Osteoblast (primary cell): Measurements from ENCODE around the gene RANBP10. TPM values are rescaled to one million over a fixed set of nuclear protein-coding genes. Genes with fewer than 3 reads are reported as not detected.

ENCODE experiments used
- DNase-seq: peaks from one replicate; pipeline ENCODE4 v3.0.0; 2011; ENCODE audit warnings: low spot score, mixed read lengths; ENCODE audit not compliant: insufficient read length; ENCODE audit errors: missing footprints
- H2AFZ ChIP-seq: 2 replicates; pipeline ENCODE4 v1.6.0; 2011; ENCODE audit warnings: mild to moderate bottlenecking, low read length
- H3K27ac ChIP-seq: 2 replicates; pipeline ENCODE4 v1.5.1; 2011; ENCODE audit warnings: mild to moderate bottlenecking, low read depth, low read length, moderate library complexity
- H3K27me3 ChIP-seq: 2 replicates; pipeline ENCODE4 v1.6.0; 2012; ENCODE audit warnings: mild to moderate bottlenecking, control low read depth, inconsistent platforms, low read length, moderate library complexity; ENCODE audit not compliant: insufficient read depth
- H3K36me3 ChIP-seq: 2 replicates; pipeline ENCODE4 v1.5.1; 2011; ENCODE audit warnings: mild to moderate bottlenecking, low read length, control low read depth, moderate library complexity; ENCODE audit not compliant: insufficient read depth
- H3K4me1 ChIP-seq: 2 replicates; pipeline ENCODE4 v1.5.1; 2011; ENCODE audit warnings: mild to moderate bottlenecking, low read length, control low read depth, moderate library complexity; ENCODE audit not compliant: insufficient read depth
- H3K4me2 ChIP-seq: 2 replicates; pipeline ENCODE4 v1.6.0; 2011; ENCODE audit warnings: mild to moderate bottlenecking, low read length; ENCODE audit not compliant: insufficient read depth
- H3K4me3 ChIP-seq: fragments of 200-600 bp; sonication (generic); 3 replicates; pipeline ENCODE4 v1.5.1; 2012; ENCODE audit warnings: mild to moderate bottlenecking, low read length, inconsistent platforms; ENCODE audit not compliant: insufficient read depth
- H3K79me2 ChIP-seq: 2 replicates; pipeline ENCODE4 v1.6.0; 2012; ENCODE audit warnings: mild to moderate bottlenecking, low read length, control low read depth, inconsistent platforms; ENCODE audit not compliant: insufficient read depth
- H3K9me3 ChIP-seq: 2 replicates; pipeline ENCODE4 v1.5.1; 2011; ENCODE audit warnings: low read depth, low read length, control low read depth
- H4K20me1 ChIP-seq: 2 replicates; pipeline ENCODE4 v1.6.0; 2012; ENCODE audit warnings: mild to moderate bottlenecking, low read length, control low read depth; ENCODE audit not compliant: insufficient read depth
- total RNA-seq: library from RNA; depleted of rRNA; stranded (reverse); fragments of >200 nt; gene quantifications from 2 replicates; pipeline ENCODE4 v1.2.3, GENCODE V29; 2012
- TF ChIP-seq, protein P1 (sequence below): IDR thresholded peaks from 2 replicates; pipeline ENCODE4 v1.5.1; 2011; ENCODE audit warnings: mild to moderate bottlenecking, low read depth, low read length, moderate library complexity; ENCODE audit errors: extremely low read depth

The RANBP10 gene
- total RNA-seq, 1 donor: 5.4 TPM

- Histone ChIP-seq H3K9me3 (no peaks in the 10 kb centered on the region), H3K27ac (no peak overlapping the region), H3K4me2 (no peak overlapping the region), H2AFZ (no peak overlapping the region), H3K27me3 (no peaks in the 10 kb centered on the region), H4K20me1 (peaks cover 5% of the 10 kb centered on the region), H3K79me2 (no peaks in the 10 kb centered on the region), H3K36me3 (no peaks in the 10 kb centered on the region), H3K4me1 (no peaks in the 10 kb centered on the region), H3K4me3 (no peak overlapping the region)
- TF ChIP-seq, protein P1, sequence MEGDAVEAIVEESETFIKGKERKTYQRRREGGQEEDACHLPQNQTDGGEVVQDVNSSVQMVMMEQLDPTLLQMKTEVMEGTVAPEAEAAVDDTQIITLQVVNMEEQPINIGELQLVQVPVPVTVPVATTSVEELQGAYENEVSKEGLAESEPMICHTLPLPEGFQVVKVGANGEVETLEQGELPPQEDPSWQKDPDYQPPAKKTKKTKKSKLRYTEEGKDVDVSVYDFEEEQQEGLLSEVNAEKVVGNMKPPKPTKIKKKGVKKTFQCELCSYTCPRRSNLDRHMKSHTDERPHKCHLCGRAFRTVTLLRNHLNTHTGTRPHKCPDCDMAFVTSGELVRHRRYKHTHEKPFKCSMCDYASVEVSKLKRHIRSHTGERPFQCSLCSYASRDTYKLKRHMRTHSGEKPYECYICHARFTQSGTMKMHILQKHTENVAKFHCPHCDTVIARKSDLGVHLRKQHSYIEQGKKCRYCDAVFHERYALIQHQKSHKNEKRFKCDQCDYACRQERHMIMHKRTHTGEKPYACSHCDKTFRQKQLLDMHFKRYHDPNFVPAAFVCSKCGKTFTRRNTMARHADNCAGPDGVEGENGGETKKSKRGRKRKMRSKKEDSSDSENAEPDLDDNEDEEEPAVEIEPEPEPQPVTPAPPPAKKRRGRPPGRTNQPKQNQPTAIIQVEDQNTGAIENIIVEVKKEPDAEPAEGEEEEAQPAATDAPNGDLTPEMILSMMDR: no peak
- no peak for DNase-seq
Measured at GRCh38 chr16:67764158-67764667, 42.1 kb downstream of the RANBP10 start.

DNA sequence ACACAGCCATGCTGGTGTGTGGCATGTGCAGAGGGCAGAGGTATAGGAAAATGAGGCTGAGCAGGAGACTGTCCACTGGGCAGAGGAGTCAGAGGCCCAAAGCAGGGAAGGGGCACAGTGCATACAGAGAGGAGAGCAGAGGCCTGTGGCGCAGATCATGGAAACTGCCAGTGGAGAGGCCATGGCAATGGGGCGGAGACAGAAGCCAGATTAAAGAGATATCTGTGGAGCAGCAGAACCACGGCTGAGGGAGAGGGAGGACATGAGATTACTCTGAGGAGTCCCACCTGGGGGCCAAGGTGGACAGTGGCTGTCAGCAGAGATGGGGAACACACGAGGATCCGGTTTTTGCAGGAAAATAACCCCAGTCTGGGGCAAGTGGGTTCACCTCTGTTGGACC, 43.3 kb downstream of the RANBP10 start:
- Histone ChIP-seq H2AFZ (no peak overlapping the region), H3K4me3 (no peak overlapping the region), H4K20me1 (peaks cover 5% of the 10 kb centered on the region), H3K4me1 (no peaks in the 10 kb centered on the region), H3K36me3 (no peaks in the 10 kb centered on the region), H3K27ac (no peak overlapping the region), H3K27me3 (no peaks in the 10 kb centered on the region), H3K79me2 (no peaks in the 10 kb centered on the region), H3K9me3 (no peaks in the 10 kb centered on the region), H3K4me2 (no peak overlapping the region)
- TF ChIP-seq, protein P1: no peak
- no peak for DNase-seq

- Histone ChIP-seq H3K79me2 (no peaks in the 10 kb centered on the region), H2AFZ (no peak overlapping the region), H3K4me1 (no peaks in the 10 kb centered on the region), H3K27me3 (no peaks in the 10 kb centered on the region), H4K20me1 (peaks cover 8% of the 10 kb centered on the region), H3K27ac (no peak overlapping the region), H3K4me2 (no peak overlapping the region), H3K36me3 (no peaks in the 10 kb centered on the region), H3K4me3 (no peak overlapping the region), H3K9me3 (no peaks in the 10 kb centered on the region)
- TF ChIP-seq, protein P1: no peak
- no peak for DNase-seq
Measured at GRCh38 chr16:67762385-67762784, 44.0 kb downstream of the RANBP10 start.

- DNase-seq: no peak
- TF ChIP-seq, protein P1: no peak
- Histone ChIP-seq H3K79me2 (no peaks in the 10 kb centered on the region), H3K9me3 (no peaks in the 10 kb centered on the region), H4K20me1 (peaks cover 8% of the 10 kb centered on the region), H3K27me3 (no peaks in the 10 kb centered on the region), H3K4me1 (no peaks in the 10 kb centered on the region), H3K4me2 (no peak overlapping the region), H3K4me3 (no peak overlapping the region), H3K36me3 (no peaks in the 10 kb centered on the region), H3K27ac (no peak overlapping the region), H2AFZ (no peak overlapping the region)
Measured at GRCh38 chr16:67761924-67762323, 44.4 kb downstream of the RANBP10 start.
